GM23338 (cell line): Measurements from ENCODE around the gene MED28. TPM values are rescaled to one million over a fixed set of nuclear protein-coding genes. Genes with fewer than 3 reads are reported as not detected.

Experiments
- ATAC-seq: fragments of 200-7000 bp; cut with Tn5 transposase; 3 replicates; pipeline ENCODE4 v1.9.1; 2020
- DNase-seq: peaks from one replicate; pipeline ENCODE4 v3.0.0-alpha.2; 2015; ENCODE audit warnings: low spot score
- H2AFZ ChIP-seq: fragments of 200-600 bp; sonication (generic); 2 replicates; pipeline ENCODE4 v1.8.0; 2016; ENCODE audit warnings: antibody characterized with exemption, mild to moderate bottlenecking, moderate library complexity
- H3F3A ChIP-seq: fragments of 200-600 bp; sonication (generic); replicated peaks from 2 replicates; pipeline ENCODE4 v1.8.0; 2017; ENCODE audit warnings: antibody characterized with exemption, mixed run types, low read depth
- H3K27ac ChIP-seq: fragments of 200-600 bp; sonication (generic); 2 replicates; pipeline ENCODE4 v1.6.1; 2016; ENCODE audit warnings: low read depth
- H3K27me3 ChIP-seq: fragments of 200-600 bp; sonication (generic); 2 replicates; pipeline ENCODE4 v1.8.0; 2016; ENCODE audit warnings: mild to moderate bottlenecking, mixed run types, moderate library complexity; ENCODE audit not compliant: insufficient read depth
- H3K36me3 ChIP-seq: fragments of 200-600 bp; sonication (generic); 2 replicates; pipeline ENCODE4 v1.8.0; 2016; ENCODE audit warnings: mild to moderate bottlenecking; ENCODE audit not compliant: insufficient read depth
- H3K4me1 ChIP-seq: fragments of 200-600 bp; sonication (generic); 2 replicates; pipeline ENCODE4 v1.8.0; 2016; ENCODE audit warnings: mild to moderate bottlenecking, moderate library complexity; ENCODE audit not compliant: insufficient read depth
- H3K4me2 ChIP-seq: fragments of 200-600 bp; sonication (generic); 2 replicates; pipeline ENCODE4 v1.7.1; 2017; ENCODE audit warnings: mixed run types
- H3K4me3 ChIP-seq: fragments of 200-600 bp; sonication (generic); 2 replicates; pipeline ENCODE4 v1.6.1; 2016; ENCODE audit warnings: mixed run types
- H3K79me2 ChIP-seq: fragments of 200-600 bp; sonication (generic); replicated peaks from 2 replicates; pipeline ENCODE4 v1.8.0; 2017; ENCODE audit warnings: mild to moderate bottlenecking; ENCODE audit not compliant: insufficient read depth
- H3K9me2 ChIP-seq: fragments of 200-600 bp; sonication (generic); 2 replicates; pipeline ENCODE4 v1.8.0; 2017; ENCODE audit not compliant: insufficient read depth
- H4K20me1 ChIP-seq: fragments of 200-600 bp; sonication (generic); replicated peaks from 2 replicates; pipeline ENCODE4 v1.8.0; 2017; ENCODE audit warnings: mild to moderate bottlenecking; ENCODE audit not compliant: insufficient read depth
- H3K27ac Mint-ChIP-seq: 2 replicates; pipeline ENCODE4 v1.8.0; 2020; ENCODE audit warnings: inconsistent platforms, mild to moderate bottlenecking, moderate library complexity, mixed read lengths
- H3K27me3 Mint-ChIP-seq: 3 replicates; pipeline ENCODE4 v1.8.0; 2022; ENCODE audit warnings: low read depth, mild to moderate bottlenecking, moderate library complexity, mixed read lengths, inconsistent platforms; ENCODE audit not compliant: insufficient read depth, poor library complexity
- H3K36me3 Mint-ChIP-seq: 3 replicates; pipeline ENCODE4 v1.8.0; 2021; ENCODE audit warnings: low read depth, mild to moderate bottlenecking, inconsistent platforms, moderate library complexity, mixed read lengths
- H3K4me1 Mint-ChIP-seq: 3 replicates; pipeline ENCODE4 v1.8.0; 2020; ENCODE audit warnings: mild to moderate bottlenecking, inconsistent platforms, mixed read lengths
- H3K4me3 Mint-ChIP-seq: 3 replicates; pipeline ENCODE4 v1.8.0; 2021; ENCODE audit warnings: moderate library complexity, mild to moderate bottlenecking, inconsistent platforms, mixed read lengths
- H3K9me3 Mint-ChIP-seq: 3 replicates; pipeline ENCODE4 v1.8.0; 2020; ENCODE audit warnings: moderate library complexity, mild to moderate bottlenecking, inconsistent platforms, mixed read lengths
- CREB1 ChIP-seq: fragments of 250-450 bp; sonication (Bioruptor Pico); IDR thresholded peaks from 2 replicates; pipeline ENCODE4 v1.5.0; 2020; ENCODE audit warnings: low read depth, mild to moderate bottlenecking, moderate library complexity
- EZH2 ChIP-seq: fragments of 200-600 bp; sonication (generic); IDR thresholded peaks from one replicate; pipeline ENCODE4 v1.8.0; 2017; ENCODE audit warnings: antibody characterized with exemption, mild to moderate bottlenecking, low read depth; ENCODE audit not compliant: unreplicated experiment
- EZH2phosphoT487 ChIP-seq: fragments of 200-600 bp; sonication (generic); IDR thresholded peaks from one replicate; pipeline ENCODE4 v1.8.1; 2018; ENCODE audit warnings: antibody characterized with exemption; ENCODE audit not compliant: unreplicated experiment
- JUNB ChIP-seq: IDR thresholded peaks from one replicate; pipeline ENCODE4 v1.6.1; 2016; ENCODE audit warnings: antibody characterized with exemption; ENCODE audit not compliant: unreplicated experiment
- NANOG ChIP-seq: IDR thresholded peaks from 2 replicates; pipeline ENCODE4 v1.6.1; 2016; ENCODE audit warnings: antibody characterized with exemption, borderline replicate concordance
- POLR2AphosphoS5 ChIP-seq: IDR thresholded peaks from 2 replicates; pipeline ENCODE4 v1.6.1; 2016; ENCODE audit warnings: antibody characterized with exemption, low read depth
- STAT1 ChIP-seq: IDR thresholded peaks from one replicate; pipeline ENCODE4 v1.6.1; 2016; ENCODE audit warnings: antibody characterized with exemption; ENCODE audit not compliant: unreplicated experiment
- ZNF114 ChIP-seq: fragments of 250-450 bp; sonication (Bioruptor Pico); IDR thresholded peaks from 2 replicates; pipeline ENCODE4 v1.5.0; 2020; ENCODE audit warnings: mild to moderate bottlenecking, moderate library complexity
- ZNF331 ChIP-seq: fragments of 250-450 bp; sonication (Bioruptor Pico); IDR thresholded peaks from 2 replicates; pipeline ENCODE4 v1.5.0; 2020; ENCODE audit warnings: low read depth, mild to moderate bottlenecking, moderate library complexity
- polyA plus RNA-seq: library from polyadenylated mRNA; unstranded; fragments of >200 nt; fragmentation: Nextera tagmentation; extraction: Ambion mirVana; gene quantifications from 2 replicates; pipeline ENCODE4 v1.2.1, GENCODE V29; 2016
- total RNA-seq: library from RNA; depleted of rRNA; stranded (reverse); fragments of >200 nt; shearing (Covaris generic); gene quantifications from 2 replicates; pipeline ENCODE4 v1.2.3, GENCODE V29; 2014
- TF ChIP-seq, protein P1 (sequence below): fragments of 250-450 bp; sonication (Bioruptor Pico); IDR thresholded peaks from 2 replicates; pipeline ENCODE4 v1.5.0; 2020; ENCODE audit warnings: mild to moderate bottlenecking, moderate library complexity
- TF ChIP-seq, protein P2 (sequence below), 2 experiments: fragments of 200-600 bp in 1 of 2; sonication (generic) in 1 of 2; conservative IDR thresholded peaks; 2 replicates each; pipeline versions ENCODE4 v1.5.1 to v1.6.1; 2016 to 2017; ENCODE audit warnings: antibody characterized with exemption in 2 of 2, low read depth in 2 of 2, mild to moderate bottlenecking in 2 of 2, moderate library complexity in 1 of 2
- TF ChIP-seq, protein P3 (sequence below): IDR thresholded peaks from one replicate; pipeline ENCODE4 v1.6.1; 2018; ENCODE audit warnings: antibody characterized with exemption; ENCODE audit not compliant: unreplicated experiment
- TF ChIP-seq, protein P4 (sequence below): IDR thresholded peaks from 2 replicates; pipeline ENCODE4 v1.6.1; 2016; ENCODE audit warnings: antibody characterized with exemption

Gene MED28
- total and polyA plus RNA-seq, 2 experiments from 2014 or later = 24.0 to 60.9 TPM

DNA sequence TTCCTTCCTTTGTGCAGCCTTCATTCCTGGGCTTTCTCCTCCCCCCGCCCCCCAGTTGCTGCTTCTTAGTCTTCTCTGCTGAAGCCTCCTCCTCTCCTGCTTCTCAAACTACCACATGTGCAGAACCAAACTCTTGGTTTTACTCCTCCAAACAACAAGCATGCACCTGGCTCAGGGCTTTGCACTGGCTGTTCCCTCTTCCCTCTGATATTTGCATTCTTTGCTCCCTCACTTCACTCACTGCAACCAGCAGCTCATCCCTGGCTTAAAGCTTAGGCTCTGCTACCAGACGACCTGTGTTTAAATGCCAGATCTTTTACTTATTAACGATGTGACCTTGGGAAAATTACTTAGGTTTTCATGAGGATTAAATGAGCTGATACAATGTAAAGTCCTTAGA lies 51.4 kb downstream of the MED28 start (continued):
- TF ChIP-seq, protein P1, sequence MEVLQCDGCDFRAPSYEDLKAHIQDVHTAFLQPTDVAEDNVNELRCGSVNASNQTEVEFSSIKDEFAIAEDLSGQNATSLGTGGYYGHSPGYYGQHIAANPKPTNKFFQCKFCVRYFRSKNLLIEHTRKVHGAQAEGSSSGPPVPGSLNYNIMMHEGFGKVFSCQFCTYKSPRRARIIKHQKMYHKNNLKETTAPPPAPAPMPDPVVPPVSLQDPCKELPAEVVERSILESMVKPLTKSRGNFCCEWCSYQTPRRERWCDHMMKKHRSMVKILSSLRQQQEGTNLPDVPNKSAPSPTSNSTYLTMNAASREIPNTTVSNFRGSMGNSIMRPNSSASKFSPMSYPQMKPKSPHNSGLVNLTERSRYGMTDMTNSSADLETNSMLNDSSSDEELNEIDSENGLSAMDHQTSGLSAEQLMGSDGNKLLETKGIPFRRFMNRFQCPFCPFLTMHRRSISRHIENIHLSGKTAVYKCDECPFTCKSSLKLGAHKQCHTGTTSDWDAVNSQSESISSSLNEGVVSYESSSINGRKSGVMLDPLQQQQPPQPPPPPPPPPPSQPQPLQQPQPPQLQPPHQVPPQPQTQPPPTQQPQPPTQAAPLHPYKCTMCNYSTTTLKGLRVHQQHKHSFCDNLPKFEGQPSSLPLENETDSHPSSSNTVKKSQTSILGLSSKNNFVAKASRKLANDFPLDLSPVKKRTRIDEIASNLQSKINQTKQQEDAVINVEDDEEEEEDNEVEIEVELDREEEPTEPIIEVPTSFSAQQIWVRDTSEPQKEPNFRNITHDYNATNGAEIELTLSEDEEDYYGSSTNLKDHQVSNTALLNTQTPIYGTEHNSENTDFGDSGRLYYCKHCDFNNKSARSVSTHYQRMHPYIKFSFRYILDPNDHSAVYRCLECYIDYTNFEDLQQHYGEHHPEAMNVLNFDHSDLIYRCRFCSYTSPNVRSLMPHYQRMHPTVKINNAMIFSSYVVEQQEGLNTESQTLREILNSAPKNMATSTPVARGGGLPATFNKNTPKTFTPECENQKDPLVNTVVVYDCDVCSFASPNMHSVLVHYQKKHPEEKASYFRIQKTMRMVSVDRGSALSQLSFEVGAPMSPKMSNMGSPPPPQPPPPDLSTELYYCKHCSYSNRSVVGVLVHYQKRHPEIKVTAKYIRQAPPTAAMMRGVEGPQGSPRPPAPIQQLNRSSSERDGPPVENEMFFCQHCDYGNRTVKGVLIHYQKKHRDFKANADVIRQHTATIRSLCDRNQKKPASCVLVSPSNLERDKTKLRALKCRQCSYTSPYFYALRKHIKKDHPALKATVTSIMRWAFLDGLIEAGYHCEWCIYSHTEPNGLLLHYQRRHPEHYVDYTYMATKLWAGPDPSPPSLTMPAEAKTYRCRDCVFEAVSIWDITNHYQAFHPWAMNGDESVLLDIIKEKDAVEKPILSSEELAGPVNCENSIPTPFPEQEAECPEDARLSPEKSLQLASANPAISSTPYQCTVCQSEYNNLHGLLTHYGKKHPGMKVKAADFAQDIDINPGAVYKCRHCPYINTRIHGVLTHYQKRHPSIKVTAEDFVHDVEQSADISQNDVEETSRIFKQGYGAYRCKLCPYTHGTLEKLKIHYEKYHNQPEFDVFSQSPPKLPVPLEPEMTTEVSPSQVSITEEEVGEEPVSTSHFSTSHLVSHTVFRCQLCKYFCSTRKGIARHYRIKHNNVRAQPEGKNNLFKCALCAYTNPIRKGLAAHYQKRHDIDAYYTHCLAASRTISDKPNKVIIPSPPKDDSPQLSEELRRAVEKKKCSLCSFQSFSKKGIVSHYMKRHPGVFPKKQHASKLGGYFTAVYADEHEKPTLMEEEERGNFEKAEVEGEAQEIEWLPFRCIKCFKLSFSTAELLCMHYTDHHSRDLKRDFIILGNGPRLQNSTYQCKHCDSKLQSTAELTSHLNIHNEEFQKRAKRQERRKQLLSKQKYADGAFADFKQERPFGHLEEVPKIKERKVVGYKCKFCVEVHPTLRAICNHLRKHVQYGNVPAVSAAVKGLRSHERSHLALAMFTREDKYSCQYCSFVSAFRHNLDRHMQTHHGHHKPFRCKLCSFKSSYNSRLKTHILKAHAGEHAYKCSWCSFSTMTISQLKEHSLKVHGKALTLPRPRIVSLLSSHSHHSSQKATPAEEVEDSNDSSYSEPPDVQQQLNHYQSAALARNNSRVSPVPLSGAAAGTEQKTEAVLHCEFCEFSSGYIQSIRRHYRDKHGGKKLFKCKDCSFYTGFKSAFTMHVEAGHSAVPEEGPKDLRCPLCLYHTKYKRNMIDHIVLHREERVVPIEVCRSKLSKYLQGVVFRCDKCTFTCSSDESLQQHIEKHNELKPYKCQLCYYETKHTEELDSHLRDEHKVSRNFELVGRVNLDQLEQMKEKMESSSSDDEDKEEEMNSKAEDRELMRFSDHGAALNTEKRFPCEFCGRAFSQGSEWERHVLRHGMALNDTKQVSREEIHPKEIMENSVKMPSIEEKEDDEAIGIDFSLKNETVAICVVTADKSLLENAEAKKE (CRISPR knock-in tag) = no peak
- TF ChIP-seq STAT1 (no peak), ZNF114 (no peak), JUNB (no peak), EZH2phosphoT487 (no peak), POLR2AphosphoS5 (no peak)
- TF ChIP-seq, protein P2, sequence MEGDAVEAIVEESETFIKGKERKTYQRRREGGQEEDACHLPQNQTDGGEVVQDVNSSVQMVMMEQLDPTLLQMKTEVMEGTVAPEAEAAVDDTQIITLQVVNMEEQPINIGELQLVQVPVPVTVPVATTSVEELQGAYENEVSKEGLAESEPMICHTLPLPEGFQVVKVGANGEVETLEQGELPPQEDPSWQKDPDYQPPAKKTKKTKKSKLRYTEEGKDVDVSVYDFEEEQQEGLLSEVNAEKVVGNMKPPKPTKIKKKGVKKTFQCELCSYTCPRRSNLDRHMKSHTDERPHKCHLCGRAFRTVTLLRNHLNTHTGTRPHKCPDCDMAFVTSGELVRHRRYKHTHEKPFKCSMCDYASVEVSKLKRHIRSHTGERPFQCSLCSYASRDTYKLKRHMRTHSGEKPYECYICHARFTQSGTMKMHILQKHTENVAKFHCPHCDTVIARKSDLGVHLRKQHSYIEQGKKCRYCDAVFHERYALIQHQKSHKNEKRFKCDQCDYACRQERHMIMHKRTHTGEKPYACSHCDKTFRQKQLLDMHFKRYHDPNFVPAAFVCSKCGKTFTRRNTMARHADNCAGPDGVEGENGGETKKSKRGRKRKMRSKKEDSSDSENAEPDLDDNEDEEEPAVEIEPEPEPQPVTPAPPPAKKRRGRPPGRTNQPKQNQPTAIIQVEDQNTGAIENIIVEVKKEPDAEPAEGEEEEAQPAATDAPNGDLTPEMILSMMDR (conservative IDR thresholded peaks at IDR 0.05; ENCODE audit: low read depth in 2 of 2) = no peak

DNA sequence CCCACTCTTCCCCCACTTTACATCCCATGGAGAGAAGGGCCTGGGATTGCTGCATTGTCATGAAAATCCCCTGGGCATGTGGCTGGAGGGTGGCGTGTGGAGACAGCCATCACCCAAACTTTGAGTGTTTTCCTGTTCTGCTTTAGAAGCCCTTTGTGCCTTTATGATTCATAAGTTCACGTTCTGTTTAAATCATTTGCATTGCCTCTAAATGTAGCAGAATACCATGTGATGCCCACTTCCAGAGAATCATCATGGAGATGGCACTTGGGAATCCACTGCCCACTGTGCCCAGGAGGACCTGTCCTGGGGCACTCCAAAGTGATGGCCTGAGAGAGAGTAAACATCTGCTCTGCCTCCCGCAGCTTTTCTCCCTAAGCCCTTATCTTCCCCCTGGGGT lies 52.8 kb downstream of the MED28 start:
- Histone ChIP-seq H3K9me2 (no peaks in the 10 kb centered on the region), H2AFZ (no peak overlapping the region), H3K4me3 (no peak overlapping the region), H3F3A (no peaks in the 10 kb centered on the region), H3K27me3 (no peaks in the 10 kb centered on the region), H3K27ac (no peak overlapping the region), H3K36me3 (no peaks in the 10 kb centered on the region), H3K4me2 (no peak overlapping the region), H3K79me2 (no peaks in the 10 kb centered on the region), H4K20me1 (no peaks in the 10 kb centered on the region), H3K4me1 (no peaks in the 10 kb centered on the region)
- Mint-ChIP-seq H3K4me1 (peaks cover 5% of the 10 kb centered on the region; the same call in 2 of the 3 replicates), H3K27me3 (peaks cover 5% of the 10 kb centered on the region), H3K36me3 (no peaks in the 10 kb centered on the region), H3K9me3 (peaks cover 4% of the 10 kb centered on the region; the same call in 1 of the 3 replicates), H3K27ac (no peak overlapping the region), H3K4me3 (no peak overlapping the region)
- ATAC-seq (no peak), DNase-seq (no peak)
- TF ChIP-seq JUNB = no peak
- TF ChIP-seq POLR2AphosphoS5 = no peak
- TF ChIP-seq ZNF114 = no peak
- TF ChIP-seq EZH2phosphoT487 = no peak
- TF ChIP-seq, protein P3, sequence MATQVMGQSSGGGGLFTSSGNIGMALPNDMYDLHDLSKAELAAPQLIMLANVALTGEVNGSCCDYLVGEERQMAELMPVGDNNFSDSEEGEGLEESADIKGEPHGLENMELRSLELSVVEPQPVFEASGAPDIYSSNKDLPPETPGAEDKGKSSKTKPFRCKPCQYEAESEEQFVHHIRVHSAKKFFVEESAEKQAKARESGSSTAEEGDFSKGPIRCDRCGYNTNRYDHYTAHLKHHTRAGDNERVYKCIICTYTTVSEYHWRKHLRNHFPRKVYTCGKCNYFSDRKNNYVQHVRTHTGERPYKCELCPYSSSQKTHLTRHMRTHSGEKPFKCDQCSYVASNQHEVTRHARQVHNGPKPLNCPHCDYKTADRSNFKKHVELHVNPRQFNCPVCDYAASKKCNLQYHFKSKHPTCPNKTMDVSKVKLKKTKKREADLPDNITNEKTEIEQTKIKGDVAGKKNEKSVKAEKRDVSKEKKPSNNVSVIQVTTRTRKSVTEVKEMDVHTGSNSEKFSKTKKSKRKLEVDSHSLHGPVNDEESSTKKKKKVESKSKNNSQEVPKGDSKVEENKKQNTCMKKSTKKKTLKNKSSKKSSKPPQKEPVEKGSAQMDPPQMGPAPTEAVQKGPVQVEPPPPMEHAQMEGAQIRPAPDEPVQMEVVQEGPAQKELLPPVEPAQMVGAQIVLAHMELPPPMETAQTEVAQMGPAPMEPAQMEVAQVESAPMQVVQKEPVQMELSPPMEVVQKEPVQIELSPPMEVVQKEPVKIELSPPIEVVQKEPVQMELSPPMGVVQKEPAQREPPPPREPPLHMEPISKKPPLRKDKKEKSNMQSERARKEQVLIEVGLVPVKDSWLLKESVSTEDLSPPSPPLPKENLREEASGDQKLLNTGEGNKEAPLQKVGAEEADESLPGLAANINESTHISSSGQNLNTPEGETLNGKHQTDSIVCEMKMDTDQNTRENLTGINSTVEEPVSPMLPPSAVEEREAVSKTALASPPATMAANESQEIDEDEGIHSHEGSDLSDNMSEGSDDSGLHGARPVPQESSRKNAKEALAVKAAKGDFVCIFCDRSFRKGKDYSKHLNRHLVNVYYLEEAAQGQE = no peak
- no peak for TF ChIP-seq STAT1
- TF ChIP-seq, protein P4, sequence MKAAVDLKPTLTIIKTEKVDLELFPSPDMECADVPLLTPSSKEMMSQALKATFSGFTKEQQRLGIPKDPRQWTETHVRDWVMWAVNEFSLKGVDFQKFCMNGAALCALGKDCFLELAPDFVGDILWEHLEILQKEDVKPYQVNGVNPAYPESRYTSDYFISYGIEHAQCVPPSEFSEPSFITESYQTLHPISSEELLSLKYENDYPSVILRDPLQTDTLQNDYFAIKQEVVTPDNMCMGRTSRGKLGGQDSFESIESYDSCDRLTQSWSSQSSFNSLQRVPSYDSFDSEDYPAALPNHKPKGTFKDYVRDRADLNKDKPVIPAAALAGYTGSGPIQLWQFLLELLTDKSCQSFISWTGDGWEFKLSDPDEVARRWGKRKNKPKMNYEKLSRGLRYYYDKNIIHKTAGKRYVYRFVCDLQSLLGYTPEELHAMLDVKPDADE = no peak
- TF ChIP-seq NANOG = no peak
- TF ChIP-seq ZNF331 (CRISPR knock-in tag) = no peak
- no peak for TF ChIP-seq EZH2
- no peak for TF ChIP-seq CREB1 (CRISPR knock-in tag)
